ENCODE measurements around the gene FOXN4.

The FOXN4 gene

GRCh38 chr12:109258607-109259544, 50.2 kb downstream of the FOXN4 start:
- Histone ChIP-seq H2AFZ (ENCODE audit: low read depth, low read length) (no peak overlapping the region), H3K4me3 (ENCODE audit: low read length) (no peak overlapping the region), H3K4me1 (ENCODE audit: insufficient read depth, low read length) (no peaks in the 10 kb centered on the region), H3K9me3 (ENCODE audit: low read length) (peaks cover under 1% of the 10 kb centered on the region), H3K27me3 (ENCODE audit: insufficient read depth, low read length) (no peaks in the 10 kb centered on the region), H3K36me3 (ENCODE audit: insufficient read depth, low read length) (no peaks in the 10 kb centered on the region)

- H3K9me3 ChIP-seq (ENCODE audit: low read length): peaks cover 3% of the 10 kb centered on the region
- no peak overlapping the region for H2AFZ ChIP-seq (ENCODE audit: low read depth, low read length)
- H3K36me3 ChIP-seq (ENCODE audit: insufficient read depth, low read length): no peaks in the 10 kb centered on the region
- no peaks in the 10 kb centered on the region for H3K4me1 ChIP-seq (ENCODE audit: insufficient read depth, low read length)
- H3K27me3 ChIP-seq (ENCODE audit: insufficient read depth, low read length): no peaks in the 10 kb centered on the region
- H3K4me3 ChIP-seq (ENCODE audit: low read length): no peak overlapping the region
These were observed 50.9 kb downstream of the FOXN4 start for GRCh38 chr12:109258201-109258600.

- no peaks in the 10 kb centered on the region for H3K27me3 ChIP-seq (ENCODE audit: insufficient read depth, low read length)
- H3K9me3 ChIP-seq (ENCODE audit: low read length): peaks cover 7% of the 10 kb centered on the region
- no peak overlapping the region for H3K4me3 ChIP-seq (ENCODE audit: low read length)
- no peaks in the 10 kb centered on the region for H3K4me1 ChIP-seq (ENCODE audit: insufficient read depth, low read length)
- H3K36me3 ChIP-seq (ENCODE audit: insufficient read depth, low read length): no peaks in the 10 kb centered on the region
- no peak overlapping the region for H2AFZ ChIP-seq (ENCODE audit: low read depth, low read length)
These were observed 53.1 kb downstream of the FOXN4 start for GRCh38 chr12:109256011-109256410.

GRCh38 chr12:109255377-109255776, 53.7 kb downstream of the FOXN4 start:
- Histone ChIP-seq H3K4me1 (ENCODE audit: insufficient read depth, low read length) (no peaks in the 10 kb centered on the region), H3K9me3 (ENCODE audit: low read length) (peaks cover 7% of the 10 kb centered on the region), H2AFZ (ENCODE audit: low read depth, low read length) (no peak overlapping the region), H3K27me3 (ENCODE audit: insufficient read depth, low read length) (no peaks in the 10 kb centered on the region), H3K36me3 (ENCODE audit: insufficient read depth, low read length) (no peaks in the 10 kb centered on the region), H3K4me3 (ENCODE audit: low read length) (no peak overlapping the region)

- Histone ChIP-seq H3K4me3 (ENCODE audit: low read length) (no peak overlapping the region), H3K36me3 (ENCODE audit: insufficient read depth, low read length) (no peaks in the 10 kb centered on the region), H3K9me3 (ENCODE audit: low read length) (peaks cover 7% of the 10 kb centered on the region), H2AFZ (ENCODE audit: low read depth, low read length) (no peak overlapping the region), H3K4me1 (ENCODE audit: insufficient read depth, low read length) (no peaks in the 10 kb centered on the region), H3K27me3 (ENCODE audit: insufficient read depth, low read length) (no peaks in the 10 kb centered on the region)
These were observed 55.1 kb downstream of the FOXN4 start for GRCh38 chr12:109253913-109254544.

GRCh38 chr12:109252799-109253198, 56.3 kb downstream of the FOXN4 start:
- H3K9me3 ChIP-seq (ENCODE audit: low read length): peaks cover 7% of the 10 kb centered on the region
- H3K27me3 ChIP-seq (ENCODE audit: insufficient read depth, low read length): no peaks in the 10 kb centered on the region
- no peaks in the 10 kb centered on the region for H3K4me1 ChIP-seq (ENCODE audit: insufficient read depth, low read length)
- H2AFZ ChIP-seq (ENCODE audit: low read depth, low read length): no peak overlapping the region
- no peak overlapping the region for H3K4me3 ChIP-seq (ENCODE audit: low read length)
- H3K36me3 ChIP-seq (ENCODE audit: insufficient read depth, low read length): no peaks in the 10 kb centered on the region

- Histone ChIP-seq H3K36me3 (ENCODE audit: insufficient read depth, low read length) (peaks cover 3% of the 10 kb centered on the region), H3K4me3 (ENCODE audit: low read length) (no peak overlapping the region), H3K27me3 (ENCODE audit: insufficient read depth, low read length) (no peaks in the 10 kb centered on the region), H2AFZ (ENCODE audit: low read depth, low read length) (no peak overlapping the region), H3K9me3 (ENCODE audit: low read length) (peaks cover 7% of the 10 kb centered on the region), H3K4me1 (ENCODE audit: insufficient read depth, low read length) (no peaks in the 10 kb centered on the region)
These were observed 58.6 kb downstream of the FOXN4 start for GRCh38 chr12:109250523-109250922.

GRCh38 chr12:109247831-109248654, 61.0 kb downstream of the FOXN4 start:
- H3K4me3 ChIP-seq (ENCODE audit: low read length): no peak overlapping the region
- no peaks in the 10 kb centered on the region for H3K4me1 ChIP-seq (ENCODE audit: insufficient read depth, low read length)
- no peak overlapping the region for H2AFZ ChIP-seq (ENCODE audit: low read depth, low read length)
- no peaks in the 10 kb centered on the region for H3K27me3 ChIP-seq (ENCODE audit: insufficient read depth, low read length)
- H3K36me3 ChIP-seq (ENCODE audit: insufficient read depth, low read length): peaks cover 4% of the 10 kb centered on the region
- H3K9me3 ChIP-seq (ENCODE audit: low read length): peaks cover 3% of the 10 kb centered on the region

GRCh38 chr12:109246221-109246620, 62.9 kb downstream of the FOXN4 start:
- no peak overlapping the region for H2AFZ ChIP-seq (ENCODE audit: low read depth, low read length)
- no peaks in the 10 kb centered on the region for H3K9me3 ChIP-seq (ENCODE audit: low read length)
- H3K4me1 ChIP-seq (ENCODE audit: insufficient read depth, low read length): no peaks in the 10 kb centered on the region
- H3K4me3 ChIP-seq (ENCODE audit: low read length): no peak overlapping the region
- H3K27me3 ChIP-seq (ENCODE audit: insufficient read depth, low read length): no peaks in the 10 kb centered on the region
- H3K36me3 ChIP-seq (ENCODE audit: insufficient read depth, low read length): peaks cover 5% of the 10 kb centered on the region

- Histone ChIP-seq H3K36me3 (ENCODE audit: insufficient read depth, low read length) (peaks cover 5% of the 10 kb centered on the region), H3K9me3 (ENCODE audit: low read length) (no peaks in the 10 kb centered on the region), H3K4me3 (ENCODE audit: low read length) (no peak overlapping the region), H3K27me3 (ENCODE audit: insufficient read depth, low read length) (no peaks in the 10 kb centered on the region), H2AFZ (ENCODE audit: low read depth, low read length) (no peak overlapping the region), H3K4me1 (ENCODE audit: insufficient read depth, low read length) (no peaks in the 10 kb centered on the region)
These were observed 65.0 kb downstream of the FOXN4 start for GRCh38 chr12:109244073-109244472.

- Histone ChIP-seq H3K36me3 (ENCODE audit: insufficient read depth, low read length) (peaks cover 5% of the 10 kb centered on the region), H3K9me3 (ENCODE audit: low read length) (no peaks in the 10 kb centered on the region), H3K27me3 (ENCODE audit: insufficient read depth, low read length) (no peaks in the 10 kb centered on the region), H3K4me3 (ENCODE audit: low read length) (no peak overlapping the region), H3K4me1 (ENCODE audit: insufficient read depth, low read length) (no peaks in the 10 kb centered on the region), H2AFZ (ENCODE audit: low read depth, low read length) (no peak overlapping the region)
These were observed 67.1 kb downstream of the FOXN4 start for GRCh38 chr12:109241936-109242335.

GRCh38 chr12:109240365-109240764, 68.7 kb downstream of the FOXN4 start:
- Histone ChIP-seq H3K9me3 (ENCODE audit: low read length) (no peaks in the 10 kb centered on the region), H3K4me1 (ENCODE audit: insufficient read depth, low read length) (no peaks in the 10 kb centered on the region), H2AFZ (ENCODE audit: low read depth, low read length) (no peak overlapping the region), H3K4me3 (ENCODE audit: low read length) (no peak overlapping the region), H3K27me3 (ENCODE audit: insufficient read depth, low read length) (no peaks in the 10 kb centered on the region), H3K36me3 (ENCODE audit: insufficient read depth, low read length) (peaks cover 1% of the 10 kb centered on the region)

- Histone ChIP-seq H2AFZ (ENCODE audit: low read depth, low read length) (no peak overlapping the region), H3K4me3 (ENCODE audit: low read length) (no peak overlapping the region), H3K36me3 (ENCODE audit: insufficient read depth, low read length) (peaks cover 1% of the 10 kb centered on the region), H3K27me3 (ENCODE audit: insufficient read depth, low read length) (no peaks in the 10 kb centered on the region), H3K9me3 (ENCODE audit: low read length) (no peaks in the 10 kb centered on the region), H3K4me1 (ENCODE audit: insufficient read depth, low read length) (no peaks in the 10 kb centered on the region)
These were observed 69.4 kb downstream of the FOXN4 start for GRCh38 chr12:109239691-109240090.

All from neuron (in vitro differentiated cells).